ENCODE measurements around the gene PKN3.

Gene PKN3

DNA sequence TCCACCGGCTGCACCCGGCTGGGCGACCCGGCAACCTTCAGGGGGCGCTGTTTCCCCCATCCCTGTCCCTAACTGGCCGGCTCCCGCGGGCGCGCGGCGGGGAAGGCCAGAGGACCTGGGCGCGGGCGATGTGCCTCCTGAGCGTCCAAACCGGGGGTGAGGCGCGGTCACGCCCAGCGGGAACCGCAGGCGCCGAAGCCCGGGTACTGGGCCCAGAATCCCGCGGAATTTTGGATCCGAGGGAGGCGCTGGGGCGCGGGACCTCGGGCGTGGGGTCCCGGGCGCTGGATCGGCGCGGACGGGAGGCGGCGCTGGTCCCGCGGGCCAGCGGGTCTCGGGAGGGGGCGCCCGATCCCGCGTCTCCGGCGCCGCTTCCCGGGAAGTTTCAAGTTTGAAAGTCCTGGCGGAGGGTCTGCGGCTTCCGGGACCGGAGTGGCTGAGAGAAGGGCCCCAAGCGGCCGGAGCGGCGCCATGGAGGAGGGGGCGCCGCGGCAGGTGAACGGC is at the start of gene PKN3:
Gene PKN3, plus strand, starts transcription at position 59 of the 504 bp plus-strand sequence. Its CDS starts 413 bp downstream, at position 472.
- TF ChIP-seq GATA2 (IDR thresholded peaks at IDR 0.05; ENCODE audit: low read depth, low read length) = no peak
- TF ChIP-seq GATA3 (IDR thresholded peaks at IDR 0.05; ENCODE audit: low read depth, low read length) = no peak

DNA sequence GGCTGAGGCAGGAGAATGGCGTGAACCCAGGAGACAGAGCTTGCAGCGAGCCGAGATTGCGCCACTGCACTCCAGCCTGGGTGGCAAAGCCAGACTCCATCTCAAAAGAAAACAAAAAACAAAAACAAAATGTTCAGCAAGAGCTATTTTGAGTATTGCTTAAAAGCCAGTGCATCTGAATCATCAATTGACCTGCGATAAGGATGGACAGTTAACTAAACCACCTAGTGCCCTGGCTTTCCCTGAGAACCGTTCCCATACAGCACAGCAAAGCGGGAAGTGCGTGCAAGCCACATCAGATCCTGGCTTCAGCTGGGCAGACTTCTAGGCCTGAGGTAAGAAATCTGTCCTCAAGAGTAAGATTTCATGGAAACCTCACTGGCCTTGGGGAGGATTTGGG is 48.4 kb upstream of the PKN3 start:
- TF ChIP-seq GATA3 (IDR thresholded peaks at IDR 0.05; ENCODE audit: low read depth, low read length) (no peak), GATA2 (IDR thresholded peaks at IDR 0.05; ENCODE audit: low read depth, low read length) (no peak)

DNA sequence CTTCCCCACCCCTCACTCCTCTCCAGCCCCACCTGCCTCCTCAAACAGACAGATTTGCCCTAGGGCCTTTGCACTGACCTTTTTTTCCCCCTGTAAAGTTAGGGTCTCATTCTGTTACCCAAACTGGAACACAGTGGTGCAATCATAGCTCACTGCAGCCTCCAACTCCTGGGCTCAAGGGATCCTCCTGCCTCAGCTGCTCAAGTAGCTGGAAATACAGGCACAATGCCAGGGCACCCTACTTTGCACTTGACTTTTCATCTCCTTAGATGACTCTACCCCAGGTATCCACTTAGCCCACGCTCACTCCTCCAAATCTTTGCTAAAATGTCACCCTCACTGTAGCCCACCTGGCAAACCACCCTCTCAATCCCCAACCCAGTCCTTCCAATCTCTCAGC is 47.8 kb upstream of the PKN3 start:
- no peak for TF ChIP-seq GATA3 (IDR thresholded peaks at IDR 0.05; ENCODE audit: low read depth, low read length)

DNA sequence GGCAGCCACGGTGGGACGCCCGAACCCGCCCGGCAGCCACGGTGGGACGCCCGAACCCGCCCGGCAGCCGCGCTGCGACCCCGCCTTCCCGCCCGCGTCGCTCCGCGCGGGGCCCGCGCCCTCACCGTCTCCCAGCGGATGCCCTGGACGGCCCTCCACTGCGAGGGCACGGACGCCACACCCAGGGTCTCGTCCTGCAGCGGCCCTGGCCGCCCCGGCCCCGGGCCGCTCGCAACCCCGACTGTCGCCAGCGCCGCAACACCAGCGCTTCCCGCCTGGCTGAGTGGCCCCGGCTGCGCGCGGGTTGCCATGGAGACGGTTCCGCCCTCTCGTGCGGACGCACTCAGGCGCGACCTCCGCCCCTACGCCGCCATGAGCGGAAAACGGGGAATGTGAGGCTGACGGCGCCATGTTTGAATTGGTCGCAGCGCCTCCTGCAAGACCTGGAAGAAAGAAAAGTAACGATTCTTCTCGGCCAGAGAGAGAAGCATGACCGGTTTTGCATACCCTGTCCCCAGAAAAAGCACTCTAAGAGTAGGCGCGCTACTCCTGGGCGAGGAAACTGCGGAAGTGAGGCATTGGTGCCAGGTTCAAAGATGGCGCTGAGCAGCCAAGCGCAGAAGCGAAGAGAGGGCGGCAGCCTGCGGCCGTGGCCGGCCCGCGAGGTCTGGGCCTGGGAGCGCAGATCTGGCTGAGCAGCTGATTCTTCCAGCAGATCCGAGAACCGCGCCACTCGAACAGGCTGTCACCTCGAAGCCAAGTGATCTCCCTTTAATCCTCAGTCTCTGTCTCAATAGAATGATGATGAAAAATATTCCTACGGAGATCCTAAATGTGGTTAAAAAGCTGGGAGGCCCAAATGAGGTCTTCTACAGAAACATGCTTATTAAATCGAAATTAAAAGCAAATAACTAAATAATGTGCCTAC is 45.6 kb upstream of the PKN3 start, which contains the start of gene DYNC2I2:
Gene DYNC2I2, minus strand, starts transcription at position 432 of the 928 bp plus-strand sequence. Its CDS starts 121 bp downstream, at position 311.
- TF ChIP-seq GATA2 (IDR thresholded peaks at IDR 0.05; ENCODE audit: low read depth, low read length) (no peak), GATA3 (IDR thresholded peaks at IDR 0.05; ENCODE audit: low read depth, low read length) (no peak)

GRCh38 chr9:128657344-128657704 is 45.0 kb upstream of the PKN3 start:
- TF ChIP-seq GATA2 (IDR thresholded peaks at IDR 0.05; ENCODE audit: low read depth, low read length) (no peak), GATA3 (IDR thresholded peaks at IDR 0.05; ENCODE audit: low read depth, low read length) (no peak)

- no peak for TF ChIP-seq GATA2 (IDR thresholded peaks at IDR 0.05; ENCODE audit: low read depth, low read length)
- TF ChIP-seq GATA3 (IDR thresholded peaks at IDR 0.05; ENCODE audit: low read depth, low read length) = no peak
Observed at GRCh38 chr9:128657796-128658195, 44.5 kb upstream of the PKN3 start.

DNA sequence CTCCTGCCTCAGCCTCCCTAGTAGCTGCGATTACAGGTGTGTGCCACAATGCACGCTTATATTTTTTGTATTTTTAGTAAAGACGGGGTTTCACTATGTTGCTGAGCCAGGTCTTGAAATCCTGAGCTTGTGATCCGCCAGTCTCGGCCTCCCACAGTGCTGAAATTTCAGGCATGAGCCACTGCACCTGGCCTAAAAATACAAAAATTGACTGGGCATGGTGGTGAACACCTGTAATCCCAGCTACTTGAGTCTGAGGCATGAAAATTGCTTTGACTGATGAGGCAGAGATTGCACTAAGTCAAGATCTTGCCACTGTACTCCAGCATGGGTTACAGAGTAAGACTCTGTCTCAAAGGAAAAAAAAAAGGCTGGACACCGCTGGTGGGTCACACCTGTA is 32.5 kb upstream of the PKN3 start:
- no peak for TF ChIP-seq GATA3 (IDR thresholded peaks at IDR 0.05; ENCODE audit: low read depth, low read length)
- no peak for TF ChIP-seq GATA2 (IDR thresholded peaks at IDR 0.05; ENCODE audit: low read depth, low read length)

GRCh38 chr9:128675382-128675781 is 26.9 kb upstream of the PKN3 start:
- no peak for TF ChIP-seq GATA3 (IDR thresholded peaks at IDR 0.05; ENCODE audit: low read depth, low read length)
- no peak for TF ChIP-seq GATA2 (IDR thresholded peaks at IDR 0.05; ENCODE audit: low read depth, low read length)

DNA sequence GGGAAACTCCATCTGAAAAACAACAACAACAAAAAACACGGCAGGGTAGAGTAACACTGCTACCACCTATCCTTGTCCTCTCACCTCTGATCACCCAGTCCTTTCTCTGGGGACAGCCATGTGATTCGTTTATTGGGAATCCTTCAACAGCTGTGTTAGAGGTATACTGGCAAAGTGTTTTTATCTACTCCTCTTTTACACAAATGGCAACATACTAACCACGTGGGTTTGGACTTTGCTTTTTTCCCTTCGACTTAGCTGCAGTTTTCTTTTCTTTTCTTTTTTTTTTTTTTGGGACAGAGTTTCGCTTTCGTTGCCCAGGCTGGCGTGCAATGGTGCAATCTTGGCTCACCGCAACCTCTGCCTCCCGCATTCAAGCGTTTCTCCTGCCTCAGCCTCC is 24.5 kb upstream of the PKN3 start:
- TF ChIP-seq GATA2 (IDR thresholded peaks at IDR 0.05; ENCODE audit: low read depth, low read length) (no peak), GATA3 (IDR thresholded peaks at IDR 0.05; ENCODE audit: low read depth, low read length) (no peak)

DNA sequence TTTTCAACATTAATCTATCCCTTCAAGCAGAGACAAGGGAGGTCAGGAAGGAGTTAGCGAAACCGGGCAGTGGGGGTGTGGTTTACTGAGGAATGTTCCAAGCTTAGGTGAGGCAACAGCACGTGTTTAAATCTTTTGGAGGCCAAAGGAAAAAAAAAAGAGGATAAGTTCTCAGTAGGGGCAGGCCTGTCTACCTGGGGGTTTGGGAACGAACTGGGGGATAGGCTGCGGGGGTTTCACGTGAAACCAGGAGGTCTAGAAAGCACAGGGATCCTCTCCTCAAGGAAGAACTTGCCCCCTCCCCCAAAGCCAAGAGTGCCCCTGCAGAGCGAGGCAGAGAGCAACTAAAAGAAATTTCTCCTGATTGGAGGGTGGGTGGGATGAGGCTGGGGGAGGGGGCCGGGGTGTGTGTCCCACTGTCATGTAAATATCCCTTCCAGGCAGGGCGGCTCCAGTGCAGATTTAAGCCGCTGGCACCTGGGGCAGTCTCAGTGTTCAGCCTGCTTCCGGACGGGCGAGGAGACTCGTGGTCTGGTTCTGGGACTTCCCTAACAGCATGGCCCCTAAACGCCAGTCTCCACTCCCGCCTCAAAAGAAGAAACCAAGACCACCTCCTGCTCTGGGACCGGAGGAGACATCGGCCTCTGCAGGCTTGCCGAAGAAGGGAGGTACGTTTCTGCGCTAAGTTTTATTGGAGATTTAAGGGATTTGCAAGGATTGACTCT is 18.8 kb upstream of the PKN3 start:
- TF ChIP-seq GATA2 (IDR thresholded peaks at IDR 0.05; ENCODE audit: low read depth, low read length) = no peak
- no peak for TF ChIP-seq GATA3 (IDR thresholded peaks at IDR 0.05; ENCODE audit: low read depth, low read length)

DNA sequence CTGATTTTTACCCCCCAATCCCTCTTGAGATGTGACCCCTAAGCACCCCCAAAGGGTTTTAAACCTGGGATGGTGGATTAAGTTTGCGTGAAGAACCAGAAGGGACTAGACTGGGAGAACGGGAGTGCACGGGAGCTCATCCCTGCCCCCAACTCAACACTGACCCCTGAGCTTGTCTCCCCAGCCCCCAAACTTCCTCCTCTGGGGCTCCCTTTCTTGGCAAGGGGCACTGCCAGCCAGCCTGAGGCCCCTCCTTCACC is 18.3 kb upstream of the PKN3 start:
- TF ChIP-seq GATA2 (IDR thresholded peaks at IDR 0.05; ENCODE audit: low read depth, low read length) (no peak), GATA3 (IDR thresholded peaks at IDR 0.05; ENCODE audit: low read depth, low read length) (no peak)

GRCh38 chr9:128684325-128685199 is 17.7 kb upstream of the PKN3 start:
- TF ChIP-seq GATA2 (IDR thresholded peaks at IDR 0.05; ENCODE audit: low read depth, low read length) (no peak), GATA3 (IDR thresholded peaks at IDR 0.05; ENCODE audit: low read depth, low read length) (no peak)

DNA sequence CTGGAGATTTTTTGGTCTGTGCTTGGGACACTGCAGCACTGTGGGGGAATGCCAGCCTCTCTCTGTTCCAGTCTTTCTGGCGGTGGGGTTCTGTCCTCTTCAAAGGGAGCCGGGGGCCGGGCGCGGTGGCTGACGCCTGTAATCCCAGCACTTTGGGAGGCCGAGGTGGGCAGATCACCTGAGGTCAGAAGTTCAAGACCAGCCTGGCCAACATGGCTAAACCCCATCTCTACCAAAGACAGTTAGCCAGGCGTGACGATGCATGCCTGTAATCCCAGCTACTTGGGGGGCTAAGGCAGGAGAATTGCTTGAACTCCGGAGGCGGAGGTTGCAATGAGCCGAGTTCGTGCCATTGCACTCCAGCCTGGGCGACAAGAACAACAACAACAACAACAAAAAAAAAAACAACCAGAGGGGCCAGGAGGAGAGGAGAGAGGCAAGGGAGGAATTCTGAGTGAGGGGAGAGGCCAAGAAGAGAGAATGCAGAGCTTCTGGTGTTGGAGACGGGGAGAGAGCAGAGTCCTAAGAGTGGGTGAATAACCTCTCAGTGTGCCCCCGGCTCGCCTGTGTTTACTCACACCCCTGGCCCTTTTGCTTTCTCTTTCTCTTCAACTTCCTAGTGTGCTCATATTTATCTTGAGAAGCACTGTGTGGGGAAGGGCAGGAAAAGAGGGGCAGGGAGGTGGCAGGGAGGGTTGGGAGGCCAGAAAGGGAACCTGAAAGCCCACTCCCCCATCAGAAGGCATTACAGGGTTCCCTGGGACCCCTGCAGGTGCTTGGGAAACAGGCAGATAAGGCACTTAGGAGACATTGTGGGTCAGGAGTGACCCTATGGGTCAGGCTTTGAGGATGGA is 16.4 kb upstream of the PKN3 start:
- TF ChIP-seq GATA3 (IDR thresholded peaks at IDR 0.05; ENCODE audit: low read depth, low read length) (no peak), GATA2 (IDR thresholded peaks at IDR 0.05; ENCODE audit: low read depth, low read length) (no peak)

All from SH-SY5Y (cell line).